Globus pallidus (tissue), 1 donor: ENCODE data around the gene SPRYD4.

ENCODE experiments used
- DNase-seq: peaks from one replicate; pipeline ENCODE4 v3.0.0-alpha.2; 2015; ENCODE audit warnings: low spot score

The SPRYD4 gene

DNA sequence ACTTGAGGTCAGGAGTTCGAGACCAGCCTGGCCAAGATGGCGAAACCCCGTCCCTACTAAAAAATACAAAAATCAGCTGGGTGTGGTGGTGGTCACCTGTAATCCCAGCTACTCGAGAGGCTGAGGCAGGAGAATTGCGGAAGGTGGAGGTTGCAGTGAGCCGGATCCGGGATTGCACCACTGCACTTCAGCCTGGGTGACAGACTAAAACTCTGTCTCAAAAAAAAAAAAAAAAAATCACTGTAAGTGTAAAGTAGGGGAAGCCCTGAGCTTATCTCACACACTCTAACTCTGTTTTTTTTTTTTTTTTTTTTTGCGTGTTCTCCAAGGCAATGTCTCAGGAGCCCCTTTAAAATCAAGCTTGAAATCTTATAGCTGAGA is 52.8 kb downstream of the SPRYD4 start:
- no peak for DNase-seq

- DNase-seq, result peak; percentile 88
Measured at GRCh38 chr12:56521590-56522371, 53.4 kb downstream of the SPRYD4 start, which contains the start of gene RBMS2. Gene RBMS2, plus strand, starts transcription at chr12:56521820. Its CDS starts 204 bp downstream, at chr12:56522024.

DNA sequence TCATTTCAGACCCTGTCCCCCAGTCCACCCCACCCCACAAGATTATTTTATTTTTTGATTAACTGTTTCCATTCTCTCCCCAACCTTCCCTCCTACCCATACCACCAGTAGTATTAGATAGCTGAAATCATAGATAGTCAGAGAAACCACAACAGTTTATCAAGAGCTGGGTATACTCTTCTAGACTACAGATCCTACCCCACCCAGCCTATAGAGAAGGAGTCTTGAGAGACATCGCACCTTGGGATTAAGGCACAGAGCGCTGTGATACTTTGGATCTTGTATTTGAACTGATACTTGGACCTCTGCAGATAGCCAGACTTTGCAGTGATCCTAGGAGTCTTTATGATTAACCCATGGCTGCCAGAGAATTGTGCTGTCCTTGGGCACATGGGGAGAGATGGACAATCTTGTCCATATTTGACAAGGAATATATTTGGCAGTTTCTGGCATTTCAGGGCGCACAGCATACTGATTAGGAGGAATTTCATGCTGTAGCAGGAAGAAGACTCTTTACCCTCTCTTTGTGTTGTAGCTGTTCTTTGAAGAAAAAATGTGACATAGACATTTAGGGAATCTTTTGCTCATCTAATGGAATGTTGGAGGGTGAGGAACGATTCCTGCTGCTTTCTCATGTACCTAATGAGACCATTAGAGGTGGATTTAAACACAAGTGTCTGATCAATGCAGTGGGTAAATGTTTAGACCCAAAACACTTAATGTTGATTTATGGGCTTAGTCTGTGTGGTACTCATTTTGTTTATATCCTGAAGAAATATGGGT is 54.2 kb downstream of the SPRYD4 start:
- no peak for DNase-seq

GRCh38 chr12:56528846-56529245 is 60.5 kb downstream of the SPRYD4 start:
- no peak for DNase-seq
